Measurements from ENCODE around the gene THEM4. TPM values are rescaled to one million over a fixed set of nuclear protein-coding genes. Genes with fewer than 3 reads are reported as not detected.

THEM4 gene
- total RNA-seq, 1 experiment from 2014 or later: 10.9 TPM

- Mint-ChIP-seq H3K4me1 (peaks cover 16% of the 10 kb centered on the region), H3K27ac (no peak overlapping the region; the same call in 1 of the 2 replicates), H3K9me3 (no peaks in the 10 kb centered on the region), H3K27me3 (ENCODE audit: low read depth) (no peaks in the 10 kb centered on the region; the same call in 1 of the 2 replicates), H3K4me3 (no peak overlapping the region), H3K36me3 (no peaks in the 10 kb centered on the region)
- ATAC-seq (no peak), DNase-seq (ENCODE audit: low spot score) (no peak)
- TF ChIP-seq FOXP1 (CRISPR knock-in tag; IDR thresholded peaks at IDR 0.05; ENCODE audit: borderline replicate concordance) (no peak), ZNF138 (CRISPR knock-in tag; conservative IDR thresholded peaks at IDR 0.05) (no peak), E2F4 (CRISPR knock-in tag; IDR thresholded peaks at IDR 0.05; ENCODE audit: borderline replicate concordance, low read depth) (no peak), NFYB (CRISPR knock-in tag; conservative IDR thresholded peaks at IDR 0.05; ENCODE audit: low read depth) (no peak), JUN (CRISPR knock-in tag; IDR thresholded peaks at IDR 0.05) (no peak), MAX (CRISPR knock-in tag; IDR thresholded peaks at IDR 0.05) (no peak), ETV6 (CRISPR knock-in tag; IDR thresholded peaks at IDR 0.05) (no peak)
- ChIA-PET CTCF (interaction anchor here (1.6 kb wide), 1 partner anchor 54 kb away, joined by 5 read pairs; no protein-coding TSS in a partner anchor), POLR2A (no interaction called here)
These were observed 37.8 kb upstream of the THEM4 start for GRCh38 chr1:151947140-151947539.

GRCh38 chr1:151945725-151946722, 36.7 kb upstream of the THEM4 start:
- H3K27ac Mint-ChIP-seq: peak overlapping the region; percentile 42
- no peak for TF ChIP-seq FOXJ3 (CRISPR knock-in tag; IDR thresholded peaks at IDR 0.05; ENCODE audit: borderline replicate concordance)
- TF ChIP-seq JAZF1 (CRISPR knock-in tag; IDR thresholded peaks at IDR 0.05): no peak
- CTCF ChIA-PET: interaction anchor here (1.6 kb wide), 1 partner anchor 55 kb away, joined by 5 read pairs; no protein-coding TSS in a partner anchor
- no peaks in the 10 kb centered on the region; the same call in 1 of the 2 replicates for H3K27me3 Mint-ChIP-seq (ENCODE audit: low read depth)
- no peaks in the 10 kb centered on the region for H3K36me3 Mint-ChIP-seq
- H3K4me1 Mint-ChIP-seq: peaks cover 16% of the 10 kb centered on the region
- peak; percentile 76 for DNase-seq (ENCODE audit: low spot score)
- H3K9me3 Mint-ChIP-seq: no peaks in the 10 kb centered on the region
- ATAC-seq: peak; percentile 86
- H3K4me3 Mint-ChIP-seq: no peak overlapping the region
- POLR2A ChIA-PET: no interaction called here

- Mint-ChIP-seq H3K4me1 (peaks cover 16% of the 10 kb centered on the region), H3K27ac (no peak overlapping the region), H3K4me3 (no peak overlapping the region), H3K36me3 (no peaks in the 10 kb centered on the region), H3K9me3 (no peaks in the 10 kb centered on the region), H3K27me3 (ENCODE audit: low read depth) (no peaks in the 10 kb centered on the region; the same call in 1 of the 2 replicates)
- TF ChIP-seq FOXJ3 (CRISPR knock-in tag; IDR thresholded peaks at IDR 0.05; ENCODE audit: borderline replicate concordance): no peak
- no peak for TF ChIP-seq USF2 (CRISPR knock-in tag; IDR thresholded peaks at IDR 0.05)
- TF ChIP-seq JAZF1 (CRISPR knock-in tag; IDR thresholded peaks at IDR 0.05): no peak
- TF ChIP-seq ARID4B (CRISPR knock-in tag; IDR thresholded peaks at IDR 0.05; ENCODE audit: borderline replicate concordance): no peak
- TF ChIP-seq TCF7 (CRISPR knock-in tag; IDR thresholded peaks at IDR 0.05; ENCODE audit: low read depth): no peak
- TF ChIP-seq ZNF121 (CRISPR knock-in tag; IDR thresholded peaks at IDR 0.05): no peak
- TF ChIP-seq FOXK1 (CRISPR knock-in tag; IDR thresholded peaks at IDR 0.05): no peak
- no peak for TF ChIP-seq ELF4 (CRISPR knock-in tag; IDR thresholded peaks at IDR 0.05; ENCODE audit: low read depth)
- no peak for TF ChIP-seq ZNF671 (CRISPR knock-in tag; IDR thresholded peaks at IDR 0.05)
- no peak for TF ChIP-seq ZMAT4 (CRISPR knock-in tag; IDR thresholded peaks at IDR 0.05)
- no peak for TF ChIP-seq ESRRA (CRISPR knock-in tag; IDR thresholded peaks at IDR 0.05; ENCODE audit: borderline replicate concordance)
- TF ChIP-seq ATF1 (CRISPR knock-in tag; IDR thresholded peaks at IDR 0.05): no peak
- ChIA-PET POLR2A (interaction anchor here (1.4 kb wide), 1 partner anchor 26 kb away, joined by 3 read pairs; no protein-coding TSS in a partner anchor), CTCF (interaction anchor here (0.8 to 1.3 kb wide), 2 partner anchors 9 to 89 kb away, joined by 3 to 4 read pairs; no protein-coding TSS in a partner anchor)
- DNase-seq (ENCODE audit: low spot score) (no peak), ATAC-seq (no peak)
These were observed 35.7 kb upstream of the THEM4 start for GRCh38 chr1:151944857-151945575.

All from WTC11 (cell line).